HG03439 (cell line): ENCODE results near the gene ADAMTS2.

ENCODE experiments used
- ATAC-seq: cut with Tn5 transposase; IDR thresholded peaks from one replicate; pipeline ENCODE4 v1.9.1; 2021; ENCODE audit warnings: mild to moderate bottlenecking, moderate library complexity; ENCODE audit not compliant: unreplicated experiment

ADAMTS2 gene

DNA sequence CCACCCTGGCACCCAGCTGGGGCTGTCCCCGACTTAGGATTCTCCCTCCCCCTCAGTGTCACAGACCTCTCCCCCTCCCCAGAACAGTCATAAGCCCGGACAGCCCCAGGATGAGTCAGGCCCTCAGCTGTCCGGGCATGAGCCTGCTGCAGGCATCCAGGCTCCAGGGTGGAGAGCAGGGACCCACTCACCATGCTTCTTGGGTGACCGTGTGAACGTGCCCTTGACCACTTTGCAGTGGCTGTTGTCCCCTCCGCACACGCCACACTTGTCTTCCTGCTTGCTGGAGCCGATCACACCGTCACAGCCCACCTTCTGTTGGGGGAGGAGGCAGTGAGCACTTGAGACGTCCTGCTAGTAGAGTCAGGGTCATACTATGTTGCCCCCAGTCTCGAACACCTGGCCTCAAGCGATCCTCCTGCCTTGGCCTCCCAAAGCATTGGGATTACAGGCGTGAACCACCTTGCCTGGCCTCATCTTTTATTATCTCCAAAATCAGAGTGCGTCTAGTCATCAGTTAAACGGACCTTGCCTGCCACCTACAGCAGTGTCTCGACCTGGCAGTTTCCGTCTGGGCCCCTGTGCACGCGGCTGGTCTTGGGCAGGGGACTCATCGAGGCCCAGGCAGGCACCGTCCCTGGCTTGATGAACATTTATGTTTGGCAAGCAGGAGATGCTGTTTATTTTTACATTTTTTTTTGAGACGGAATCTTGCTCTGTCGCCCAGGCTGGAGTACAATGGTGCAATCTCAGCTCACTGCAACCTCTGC lies 212.5 kb downstream of the ADAMTS2 start:
- no peak for ATAC-seq

GRCh38 chr5:179131886-179132585 lies 213.2 kb downstream of the ADAMTS2 start:
- ATAC-seq: no peak

GRCh38 chr5:179131321-179131835 lies 213.9 kb downstream of the ADAMTS2 start:
- ATAC-seq: no peak

- no peak for ATAC-seq
These were observed 215.1 kb downstream of the ADAMTS2 start for GRCh38 chr5:179130101-179130681.

DNA sequence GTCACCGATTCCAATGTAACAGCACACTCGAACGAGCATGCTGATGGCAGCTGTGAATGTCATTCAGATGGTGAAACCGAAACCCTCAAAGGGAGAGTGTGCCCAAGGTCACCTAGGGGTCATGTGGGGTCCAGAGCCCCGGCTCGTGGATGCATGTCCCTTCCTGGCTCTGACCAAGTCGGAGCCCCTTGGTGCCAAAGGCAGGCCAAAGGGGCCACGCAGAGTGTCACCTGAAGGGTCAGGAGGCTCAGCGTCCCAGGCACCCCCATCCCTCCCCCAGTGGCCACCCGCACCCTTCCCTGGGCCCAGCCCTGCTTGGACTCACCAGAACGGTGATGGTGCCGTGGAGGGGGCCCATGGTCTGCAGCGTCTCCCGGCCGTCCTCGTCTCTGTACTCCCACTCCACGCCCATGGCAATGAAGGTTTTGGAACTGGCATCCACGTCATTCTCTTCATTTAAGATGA lies 215.6 kb downstream of the ADAMTS2 start:
- no peak for ATAC-seq

GRCh38 chr5:179128976-179129375 lies 216.3 kb downstream of the ADAMTS2 start:
- no peak for ATAC-seq

DNA sequence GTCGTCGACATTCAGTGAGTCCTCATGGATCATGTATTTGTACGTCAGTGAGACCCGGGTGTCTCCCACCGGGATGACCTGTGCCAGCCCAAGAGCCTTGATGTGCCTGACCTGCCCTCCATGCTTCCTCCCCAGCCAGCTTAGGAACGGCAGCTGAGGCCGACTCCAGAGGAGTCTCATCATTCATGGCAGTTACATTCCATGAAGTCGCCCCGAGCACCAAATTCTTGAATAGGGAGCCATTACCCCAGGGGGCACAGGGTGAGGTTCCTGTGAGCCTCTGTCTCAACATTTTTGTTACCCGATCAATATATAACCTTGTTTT lies 217.3 kb downstream of the ADAMTS2 start:
- ATAC-seq: no peak

GRCh38 chr5:179127136-179128040 lies 217.9 kb downstream of the ADAMTS2 start:
- no peak for ATAC-seq

DNA sequence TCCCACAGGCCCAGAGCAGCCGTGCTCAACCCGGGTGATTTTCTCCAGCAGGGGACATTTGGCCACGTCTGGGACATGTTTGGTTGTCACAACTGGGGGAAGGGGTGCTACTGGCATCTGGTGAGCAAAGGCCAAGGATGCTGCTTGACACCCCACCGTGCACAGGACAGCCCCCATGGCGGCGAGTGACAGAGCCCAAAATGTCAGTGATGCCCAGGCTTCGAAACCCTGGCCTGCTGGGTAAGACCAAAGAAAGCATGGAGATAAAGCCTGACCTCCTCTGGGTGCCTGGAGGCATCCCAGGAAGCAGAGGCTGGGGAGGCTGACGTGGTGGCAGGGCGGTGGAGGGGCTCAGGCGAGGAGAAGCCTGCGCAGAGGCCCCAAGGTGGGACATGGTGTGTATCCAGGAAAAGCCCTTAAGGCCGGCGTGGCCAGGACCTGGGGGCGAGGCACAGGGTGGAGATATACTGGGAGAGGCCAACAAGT lies 218.7 kb downstream of the ADAMTS2 start:
- ATAC-seq: no peak

- no peak for ATAC-seq
These were observed 219.3 kb downstream of the ADAMTS2 start for GRCh38 chr5:179125789-179126505.

- no peak for ATAC-seq
These were observed 220.1 kb downstream of the ADAMTS2 start for GRCh38 chr5:179124853-179125788.

DNA sequence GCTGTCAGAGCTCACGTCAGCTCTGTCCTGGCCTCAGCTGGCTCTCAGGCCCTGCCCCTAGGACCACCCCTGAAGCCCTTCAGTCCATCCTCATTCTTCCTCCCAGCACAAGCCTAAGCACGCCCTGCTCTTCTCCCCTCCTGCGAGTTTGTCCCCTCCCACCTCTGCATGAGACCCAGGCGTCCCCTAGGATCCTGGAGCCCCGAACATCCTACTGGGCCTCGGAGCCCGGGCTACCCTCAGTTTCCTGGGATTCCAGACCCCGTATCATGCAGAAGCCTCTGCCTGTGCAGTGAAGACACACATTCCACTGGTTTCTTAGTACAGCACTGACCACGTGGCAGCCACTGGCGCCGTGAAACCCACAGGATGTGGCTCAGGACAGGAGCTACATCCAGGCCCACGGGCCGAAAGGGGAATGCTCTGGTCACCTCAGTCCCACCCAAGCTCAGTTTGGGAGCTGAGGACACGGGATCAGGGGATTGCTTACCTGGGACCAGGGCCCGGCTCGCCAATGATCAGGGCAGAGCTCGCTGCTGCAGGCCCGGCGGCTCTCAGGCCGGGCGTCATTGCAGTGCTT lies 220.9 kb downstream of the ADAMTS2 start:
- no peak for ATAC-seq

GRCh38 chr5:179123491-179124272 lies 221.6 kb downstream of the ADAMTS2 start:
- no peak for ATAC-seq

- ATAC-seq: no peak
These were observed 222.2 kb downstream of the ADAMTS2 start for GRCh38 chr5:179123109-179123426.

GRCh38 chr5:179122411-179123108 lies 222.7 kb downstream of the ADAMTS2 start:
- no peak for ATAC-seq

DNA sequence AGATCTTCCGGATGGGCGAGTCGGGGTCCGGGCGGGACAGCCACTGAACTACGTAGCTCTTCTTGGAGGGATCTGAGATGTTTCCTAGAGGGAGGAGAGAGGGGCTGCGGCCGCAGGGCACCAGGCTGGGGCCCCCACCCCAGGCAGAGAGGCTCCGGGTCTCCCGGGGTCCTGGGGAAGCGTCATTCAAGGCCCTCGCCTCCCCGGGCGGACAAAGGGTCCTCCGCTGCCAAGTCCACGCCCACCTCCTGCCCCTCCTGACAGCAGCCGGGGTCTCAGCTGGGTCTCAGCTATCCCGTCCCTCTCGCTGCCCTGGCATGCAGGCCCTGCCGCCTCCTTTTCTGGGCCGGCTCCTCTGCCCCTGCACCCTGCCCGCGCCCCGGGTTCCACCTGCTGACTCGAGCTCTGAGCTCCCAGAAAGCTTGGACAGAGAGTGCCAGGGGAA lies 223.6 kb downstream of the ADAMTS2 start:
- no peak for ATAC-seq

DNA sequence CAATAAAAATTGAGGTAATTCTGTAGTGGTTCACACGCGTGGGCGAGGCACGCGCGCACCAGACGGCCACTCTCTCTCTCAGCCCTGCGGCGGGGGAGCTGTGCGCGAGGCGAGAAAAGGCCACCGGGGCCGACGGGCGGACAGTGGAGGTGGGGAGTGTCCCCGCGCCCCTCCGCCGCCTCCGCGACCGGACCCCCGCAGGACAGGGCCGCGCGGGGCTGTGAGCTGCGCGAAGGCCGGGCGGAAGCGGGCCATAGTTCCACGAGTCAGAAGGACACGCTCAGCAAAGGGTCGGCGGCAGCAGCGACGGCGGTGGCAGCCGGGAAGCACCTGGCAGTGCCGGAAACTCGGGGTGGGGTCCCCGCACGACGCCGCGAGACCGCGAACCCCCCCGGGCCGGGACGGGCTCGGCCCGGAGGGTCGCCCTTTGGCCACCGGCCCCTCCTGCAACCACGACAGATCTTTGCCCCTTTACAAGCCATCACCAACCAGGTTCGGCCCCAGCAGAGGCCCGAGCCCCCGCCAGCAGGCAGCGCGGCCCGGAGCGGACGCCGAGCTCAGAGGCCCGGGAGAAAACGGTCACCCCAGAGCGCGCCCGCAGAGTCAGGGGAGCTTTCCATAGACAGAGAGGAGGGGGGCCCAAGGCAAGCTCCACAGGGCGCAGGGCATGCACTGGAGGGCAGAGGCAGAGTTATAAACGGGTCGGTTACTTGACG lies 224.2 kb downstream of the ADAMTS2 start:
- ATAC-seq: no peak
